Caco-2 (cell line): Measurements from ENCODE around the gene YIPF3. TPM values are rescaled to one million over a fixed set of nuclear protein-coding genes. Genes with fewer than 3 reads are reported as not detected.

Experiments used
- BruUV-seq: library from RNA; stranded (reverse); fragments of 400-500 nt; replicated peaks from 2 replicates; lab custom pipeline; 2021; lab: Mats Ljungman, UMichigan
- CTCF ChIA-PET: fragments of 300-600 bp; sonication (Branson Sonifier 250); formaldehyde crosslinking; loops from one replicate; lab custom pipeline; 2022; ENCODE audit warnings: antibody characterized with exemption; lab: Charles Lee
- POLR2A ChIA-PET: fragments of 300-600 bp; sonication (Branson Sonifier 250); formaldehyde crosslinking; loops from one replicate; lab custom pipeline; 2022; ENCODE audit warnings: antibody characterized with exemption; lab: Charles Lee
- DNase-seq, 2 experiments: peaks; one replicate each; pipeline versions ENCODE4 v3.0.0 to v3.0.0-alpha.2; 2020 to 2022
- H3K27me3 ChIP-seq: replicated peaks from 2 replicates; pipeline ENCODE4 v1.6.0; 2011; ENCODE audit warnings: low read length; ENCODE audit not compliant: control insufficient read depth, insufficient read depth
- H3K36me3 ChIP-seq: 2 replicates; pipeline ENCODE4 v1.5.1; 2011; ENCODE audit warnings: low read length; ENCODE audit not compliant: control insufficient read depth, insufficient read depth
- H3K4me1 ChIP-seq: fragments of 250-450 bp; sonication (Bioruptor Pico); 2 replicates; pipeline ENCODE4 v1.5.1; 2020; ENCODE audit warnings: mild to moderate bottlenecking
- H3K4me3 ChIP-seq: 2 replicates; pipeline ENCODE4 v1.5.1; 2011; ENCODE audit warnings: low read depth, mild to moderate bottlenecking, control low read depth, low read length
- H3K9me3 ChIP-seq: fragments of 250-450 bp; sonication (Bioruptor Pico); 2 replicates; pipeline ENCODE4 v1.5.1; 2020; ENCODE audit warnings: mild to moderate bottlenecking, moderate library complexity
- H3K27ac Mint-ChIP-seq: one replicate; pipeline ENCODE4 v1.8.0; 2022; ENCODE audit warnings: mixed read lengths; ENCODE audit not compliant: unreplicated experiment
- H3K27me3 Mint-ChIP-seq: one replicate; pipeline ENCODE4 v1.8.0; 2022; ENCODE audit warnings: mixed read lengths; ENCODE audit not compliant: insufficient read depth, unreplicated experiment
- H3K36me3 Mint-ChIP-seq: one replicate; pipeline ENCODE4 v1.8.0; 2022; ENCODE audit warnings: mild to moderate bottlenecking, mixed read lengths; ENCODE audit not compliant: insufficient read depth, unreplicated experiment
- H3K4me1 Mint-ChIP-seq: one replicate; pipeline ENCODE4 v1.8.0; 2022; ENCODE audit warnings: low read depth, mixed read lengths; ENCODE audit not compliant: unreplicated experiment
- H3K4me3 Mint-ChIP-seq: one replicate; pipeline ENCODE4 v1.8.0; 2022; ENCODE audit warnings: mild to moderate bottlenecking, moderate library complexity, mixed read lengths; ENCODE audit not compliant: unreplicated experiment
- H3K9me3 Mint-ChIP-seq: one replicate; pipeline ENCODE4 v1.8.0; 2022; ENCODE audit warnings: mixed read lengths; ENCODE audit not compliant: unreplicated experiment
- CTCF ChIP-seq, 2 experiments: fragments of 200-600 bp in 1 of 2; IDR thresholded peaks; 1 replicate in 1 of 2; 2 replicates in 1 of 2; pipeline versions ENCODE4 v1.5.1 to v1.8.0; 2011 to 2022; ENCODE audit warnings: antibody characterized with exemption in 1 of 2, control low read depth in 1 of 2, inconsistent platforms in 1 of 2, low read depth in 1 of 2, low read length in 1 of 2, mild to moderate bottlenecking in 1 of 2, moderate library complexity in 1 of 2; ENCODE audit not compliant: insufficient read depth in 1 of 2, severe bottlenecking in 1 of 2, unreplicated experiment in 1 of 2
- intact Hi-C: fragments of 100-400 bp; cut with micrococcal nuclease; formaldehyde crosslinking; loops from one replicate; pipeline ENCODE4 v1.10.0; 2022; ENCODE audit not compliant: unreplicated experiment
- total RNA-seq: library from RNA; stranded (reverse); gene quantifications from 2 replicates; pipeline ENCODE4 v1.2.3, GENCODE V29; 2022

YIPF3 gene
- total RNA-seq, 1 experiment from 2014 or later: 99.8 TPM

GRCh38 chr6:43516367-43516696 is 394 bp downstream of the YIPF3 start:
- no peak for DNase-seq
- Mint-ChIP-seq H3K4me1 (peaks cover 6% of the 10 kb centered on the region), H3K9me3 (no peaks in the 10 kb centered on the region), H3K27me3 (no peaks in the 10 kb centered on the region), H3K27ac (no peak overlapping the region), H3K4me3 (no peak overlapping the region), H3K36me3 (peaks cover 32% of the 10 kb centered on the region)
- no peaks in the 10 kb centered on the region for H3K9me3 ChIP-seq
- ChIA-PET CTCF (interaction anchor here (1.2 kb wide), 1 partner anchor 10 kb away, joined by 8 read pairs; no protein-coding TSS in a partner anchor), POLR2A (interaction anchor here (0.6 to 1.3 kb wide), 5 partner anchors 9 to 234 kb away, joined by 3 to 6 read pairs (median 3); no protein-coding TSS in a partner anchor)
- H3K4me1 ChIP-seq: 0 out of 2 replicates have a peak, but pooled peaks cover 7% of the 10 kb centered on the region
- intact Hi-C loops: no loop called here
- H3K36me3 ChIP-seq: peaks cover 3% of the 10 kb centered on the region
- H3K27me3 ChIP-seq: no peaks in the 10 kb centered on the region
- TF ChIP-seq CTCF (IDR thresholded peaks at IDR 0.05; ENCODE audit: insufficient read depth in 1 of 2, low read depth in 1 of 2, low read length in 1 of 2, severe bottlenecking in 1 of 2, unreplicated experiment in 1 of 2): no peak
- H3K4me3 ChIP-seq: peak overlapping the region; percentile 51
- BruUV-seq: no TSS peak

DNA sequence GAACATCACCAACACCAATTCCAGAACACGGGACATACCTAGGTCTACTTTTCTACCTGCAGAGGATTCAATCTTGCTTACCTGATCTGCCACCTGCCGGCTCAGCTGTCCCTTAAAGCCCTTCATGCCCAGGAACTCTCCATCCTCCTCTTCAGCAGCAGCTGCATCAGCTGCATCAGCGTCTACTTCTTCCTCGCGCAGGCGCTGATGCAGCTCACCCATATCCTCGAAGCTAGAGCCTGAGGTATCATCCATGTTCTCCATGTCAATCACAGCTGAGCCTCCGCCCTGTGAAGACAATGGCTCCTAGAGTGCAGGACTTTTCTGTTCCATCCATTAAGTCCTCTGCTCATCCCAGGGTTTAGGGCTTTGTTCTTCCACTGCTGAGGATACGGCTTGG is 918 bp downstream of the YIPF3 start:
- BruUV-seq: TSS peak; percentile 65
- intact Hi-C loops: no loop called here
- Histone ChIP-seq H3K4me3 (peak overlapping the region; percentile 51), H3K9me3 (no peaks in the 10 kb centered on the region), H3K36me3 (peaks cover 3% of the 10 kb centered on the region), H3K27me3 (no peaks in the 10 kb centered on the region), H3K4me1 (0 out of 2 replicates have a peak, but pooled peaks cover 7% of the 10 kb centered on the region)
- H3K36me3 Mint-ChIP-seq: peaks cover 36% of the 10 kb centered on the region
- no peak for TF ChIP-seq CTCF (IDR thresholded peaks at IDR 0.05; ENCODE audit: insufficient read depth in 1 of 2, low read depth in 1 of 2, low read length in 1 of 2, severe bottlenecking in 1 of 2, unreplicated experiment in 1 of 2)
- ChIA-PET POLR2A (interaction anchor here (1.3 kb wide), 1 partner anchor 38 kb away, joined by 6 read pairs; no protein-coding TSS in a partner anchor), CTCF (no interaction called here)
- no peak overlapping the region for H3K4me3 Mint-ChIP-seq
- peaks cover 6% of the 10 kb centered on the region for H3K4me1 Mint-ChIP-seq
- H3K9me3 Mint-ChIP-seq: no peaks in the 10 kb centered on the region
- H3K27ac Mint-ChIP-seq: no peak overlapping the region
- no peak for DNase-seq
- H3K27me3 Mint-ChIP-seq: no peaks in the 10 kb centered on the region

GRCh38 chr6:43511824-43512415 is 4.8 kb downstream of the YIPF3 start:
- H3K9me3 ChIP-seq: no peaks in the 10 kb centered on the region
- H3K36me3 ChIP-seq: peaks cover 2% of the 10 kb centered on the region
- H3K27me3 ChIP-seq: no peaks in the 10 kb centered on the region
- H3K27me3 Mint-ChIP-seq: peaks cover 6% of the 10 kb centered on the region
- no peak for TF ChIP-seq CTCF (IDR thresholded peaks at IDR 0.05; ENCODE audit: insufficient read depth in 1 of 2, low read depth in 1 of 2, low read length in 1 of 2, severe bottlenecking in 1 of 2, unreplicated experiment in 1 of 2)
- H3K4me3 ChIP-seq: no peak overlapping the region
- H3K4me1 Mint-ChIP-seq: peaks cover 13% of the 10 kb centered on the region
- H3K36me3 Mint-ChIP-seq: peaks cover 63% of the 10 kb centered on the region
- CTCF ChIA-PET: interaction anchor here (0.6 kb wide), 1 partner anchor 35 kb away, joined by 3 read pairs; the partner anchor contains the start of gene TJAP1
- H3K4me1 ChIP-seq: peaks cover 10% of the 10 kb centered on the region; the same call in 1 of the 2 replicates
- no peak overlapping the region for H3K4me3 Mint-ChIP-seq
- no peak overlapping the region for H3K27ac Mint-ChIP-seq
- no peaks in the 10 kb centered on the region for H3K9me3 Mint-ChIP-seq
- intact Hi-C loops: no loop called here
- POLR2A ChIA-PET: interaction anchor here (0.6 kb wide), 2 partner anchors 27 to 686 kb away, joined by 3 to 6 read pairs; no protein-coding TSS in a partner anchor
- no peak for DNase-seq
- BruUV-seq: no TSS peak
